OCI-LY3 (cell line): ENCODE measurements around the gene SENP1.

Experiments used
- H2AFZ ChIP-seq: fragments of 200-600, 300-600 bp; shearing (Covaris generic); 2 replicates; pipeline ENCODE4 v1.6.0; 2014; ENCODE audit warnings: antibody characterized with exemption, low read depth, low read length
- H3K27ac ChIP-seq: fragments of 200-600, 300-600 bp; sonication (generic); 2 replicates; pipeline ENCODE4 v1.5.1; 2014; ENCODE audit warnings: mild to moderate bottlenecking, low read length, moderate library complexity, mixed read lengths
- H3K27me3 ChIP-seq: fragments of 200-600, 300-600 bp; sonication (generic); 2 replicates; pipeline ENCODE4 v1.6.1; 2014; ENCODE audit warnings: low read depth, low read length, mixed read lengths
- H3K36me3 ChIP-seq: fragments of 200-600, 300-600 bp; sonication (generic); replicated peaks from 2 replicates; pipeline ENCODE3; 2014; ENCODE audit warnings: low read depth, low read length, mixed read lengths
- H3K4me1 ChIP-seq: fragments of 300-600, 200-600 bp; sonication (generic); 2 replicates; pipeline ENCODE4 v1.6.1; 2014; ENCODE audit warnings: low read length, mixed read lengths
- H3K4me2 ChIP-seq: fragments of 200-600, 300-600 bp; sonication (generic); 2 replicates; pipeline ENCODE4 v1.6.1; 2014; ENCODE audit warnings: low read length, mixed read lengths
- H3K4me3 ChIP-seq: fragments of 300-600, 200-600 bp; sonication (generic); 2 replicates; pipeline ENCODE4 v1.5.1; 2014; ENCODE audit warnings: antibody characterized with exemption, mild to moderate bottlenecking, low read length, moderate library complexity
- H3K79me2 ChIP-seq: fragments of 300-600, 200-600 bp; shearing (Covaris generic); 2 replicates; pipeline ENCODE4 v1.6.1; 2014; ENCODE audit warnings: mild to moderate bottlenecking, low read length, mixed read lengths
- H3K9ac ChIP-seq: fragments of 300-600, 200-600 bp; shearing (Covaris generic); 2 replicates; pipeline ENCODE4 v1.6.0; 2014; ENCODE audit warnings: mild to moderate bottlenecking, low read length, moderate library complexity
- H3K9me3 ChIP-seq: fragments of 200-600, 300-600 bp; shearing (Covaris generic); 2 replicates; pipeline ENCODE4 v1.6.1; 2014; ENCODE audit warnings: low read length, mixed read lengths; ENCODE audit not compliant: insufficient read depth
- H4K20me1 ChIP-seq: fragments of 200-600, 300-600 bp; sonication (generic); 2 replicates; pipeline ENCODE4 v1.6.1; 2016; ENCODE audit warnings: low read length, mixed read lengths; ENCODE audit not compliant: insufficient read depth
- CTCF ChIP-seq: fragments of 200-600, 300-600 bp; sonication (generic); IDR thresholded peaks from 2 replicates; pipeline ENCODE4 v1.5.1; 2014; ENCODE audit warnings: antibody characterized with exemption, low read length, low read depth
- EZH2phosphoT487 ChIP-seq: fragments of 200-600 bp; shearing (Covaris generic); IDR thresholded peaks from 2 replicates; pipeline ENCODE4 v1.6.1; 2018; ENCODE audit warnings: antibody characterized with exemption, mixed run types, low read depth

Gene SENP1

GRCh38 chr12:48105867-48106680 is at the start of gene SENP1:
SENP1 (minus strand) TSS chr12:48106079; CDS start chr12:48101472, 4,607 bp downstream.
- peak within 1 kb of the TSS; percentile 94 for H3K4me2 ChIP-seq
- peak within 1 kb of the TSS; percentile 96 for H3K27ac ChIP-seq
- H2AFZ ChIP-seq = peak within 1 kb of the TSS; percentile 67
- peaks cover 56% of the 10 kb centered on the region for H3K79me2 ChIP-seq
- peak within 1 kb of the TSS; percentile 82 for H3K4me3 ChIP-seq
- H3K4me1 ChIP-seq = peaks cover 23% of the 10 kb centered on the region
- H3K9me3 ChIP-seq = no peaks in the 10 kb centered on the region
- peak within 1 kb of the TSS; percentile 97 for H3K9ac ChIP-seq
- no peaks in the 10 kb centered on the region for H3K36me3 ChIP-seq
- TF ChIP-seq EZH2phosphoT487 (no peak), CTCF (no peak)
- no peaks in the 10 kb centered on the region for H4K20me1 ChIP-seq
- H3K27me3 ChIP-seq = no peaks in the 10 kb centered on the region

GRCh38 chr12:48151103-48151771 is 45.4 kb upstream of the SENP1 start:
- Histone ChIP-seq H3K27ac (peak overlapping the region; percentile 73; the same call in 1 of the 2 replicates), H3K27me3 (no peaks in the 10 kb centered on the region), H3K4me3 (peak overlapping the region; percentile 2; the same call in 1 of the 2 replicates), H4K20me1 (no peaks in the 10 kb centered on the region), H3K4me1 (peaks cover 26% of the 10 kb centered on the region), H3K4me2 (peak overlapping the region; percentile 35), H2AFZ (no peak overlapping the region), H3K9me3 (no peaks in the 10 kb centered on the region), H3K79me2 (peaks cover 2% of the 10 kb centered on the region), H3K9ac (no peak overlapping the region), H3K36me3 (peaks cover 46% of the 10 kb centered on the region)
- TF ChIP-seq EZH2phosphoT487 (no peak), CTCF (no peak)

- no peak for TF ChIP-seq CTCF
- TF ChIP-seq EZH2phosphoT487 = no peak
- Histone ChIP-seq H3K27ac (no peak overlapping the region), H3K36me3 (peaks cover 77% of the 10 kb centered on the region), H3K9ac (no peak overlapping the region), H3K4me2 (no peak overlapping the region), H3K79me2 (no peaks in the 10 kb centered on the region), H3K4me1 (peaks cover 1% of the 10 kb centered on the region), H3K27me3 (no peaks in the 10 kb centered on the region), H3K4me3 (no peak overlapping the region), H4K20me1 (no peaks in the 10 kb centered on the region), H3K9me3 (no peaks in the 10 kb centered on the region), H2AFZ (no peak overlapping the region)
Measured at GRCh38 chr12:48145981-48146380, 40.1 kb upstream of the SENP1 start.

GRCh38 chr12:48143898-48144297 is 38.0 kb upstream of the SENP1 start:
- Histone ChIP-seq H3K4me3 (no peak overlapping the region), H3K9ac (no peak overlapping the region), H3K4me2 (no peak overlapping the region), H3K79me2 (no peaks in the 10 kb centered on the region), H3K27me3 (no peaks in the 10 kb centered on the region), H3K4me1 (no peaks in the 10 kb centered on the region), H3K36me3 (peaks cover 70% of the 10 kb centered on the region), H4K20me1 (no peaks in the 10 kb centered on the region), H3K27ac (no peak overlapping the region), H3K9me3 (no peaks in the 10 kb centered on the region), H2AFZ (no peak overlapping the region)
- TF ChIP-seq EZH2phosphoT487 (no peak), CTCF (no peak)
